K562 (cell line): ENCODE results near the gene UFSP2. TPM values are rescaled to one million over a fixed set of nuclear protein-coding genes. Genes with fewer than 3 reads are reported as not detected.

Experiments
- TCFL5 ChIP-seq: fragments of 250-450 bp; sonication (Bioruptor Pico); conservative IDR thresholded peaks from 2 replicates; pipeline ENCODE4 v1.6.1; 2021; ENCODE audit warnings: mild to moderate bottlenecking, moderate library complexity, matching md5 sums
- ZNF318 ChIP-seq, 2 experiments: fragments of 450-650 bp; IDR thresholded peaks; 2 replicates each; pipeline ENCODE4 v1.6.1; 2016; ENCODE audit warnings: mild to moderate bottlenecking in 2 of 2, borderline replicate concordance in 1 of 2, low read depth in 1 of 2, moderate library complexity in 1 of 2
- polyA plus RNA-seq, 8 experiments: library from polyadenylated mRNA; depleted of rRNA in 4 of 8; stranded (reverse) in 5 of 8; unstranded in 3 of 8; fragments of >200 nt; fragmentation: Nextera tagmentation in 2 of 8; fragmentation: Illumina TruSeq in 1 of 8; extraction: Ambion mirVana in 2 of 8; extraction: Trizol in 1 of 8; gene quantifications; 2 replicates each; pipeline versions ENCODE4 v1.2.1 to v1.2.3, GENCODE V29; 2011 to 2014; ENCODE audit warnings: inconsistent platforms in 1 of 8, missing spikeins in 1 of 8
- total RNA-seq, 7 experiments: library from RNA; depleted of rRNA in 6 of 7; stranded (reverse); fragments of >200 nt in 6 of 7; fragmentation: Illumina TruSeq in 2 of 7; extraction: Trizol in 2 of 7; gene quantifications; 2 replicates each; pipeline versions ENCODE4 v1.2.1 to v1.2.3, GENCODE V29; 2011 to 2021; ENCODE audit warnings: low replicate concordance in 1 of 7

The UFSP2 gene
- total and polyA plus RNA-seq, 9 of the 15 experiments (the other 6 are each of a cell fraction or from before 2014, with no cell fraction given), result 20.1 to 55.8 (median 26.6) TPM

- TF ChIP-seq ZNF318 (IDR thresholded peaks at IDR 0.05; ENCODE audit: borderline replicate concordance in 1 of 2, low read depth in 1 of 2) (no peak), TCFL5 (CRISPR knock-in tag) (no peak)
Observed at GRCh38 chr4:185405296-185405999, 20.3 kb downstream of the UFSP2 start (continued).
